Aorta (tissue), 5 donors: ENCODE measurements around the gene LRR1. TPM values are rescaled to one million over a fixed set of nuclear protein-coding genes. Genes with fewer than 3 reads are reported as not detected.

ENCODE experiments used
- ATAC-seq: fragments of 200-7000 bp; cut with Tn5 transposase; one replicate; pipeline ENCODE4 v1.9.1; 2022; ENCODE audit warnings: moderate library complexity; ENCODE audit not compliant: low FRiP score
- DNase-seq, 2 donors: peaks; one replicate each; pipeline ENCODE4 v3.0.0-alpha.2; 2020
- H3K27ac ChIP-seq, 2 donors: one replicate each; pipeline ENCODE4 v1.5.1; 2013; ENCODE audit warnings: low read length in 2 of 2, mild to moderate bottlenecking in 2 of 2, moderate library complexity in 2 of 2, control low read depth in 1 of 2, inconsistent platforms in 1 of 2, low read depth in 1 of 2
- H3K27me3 ChIP-seq, 2 donors: one replicate each; pipeline ENCODE4 v1.6.1; 2013; ENCODE audit warnings: control low read depth in 1 of 2, low read length in 1 of 2, mild to moderate bottlenecking in 1 of 2, moderate library complexity in 1 of 2; ENCODE audit not compliant: insufficient read depth in 2 of 2, control insufficient read depth in 1 of 2
- H3K36me3 ChIP-seq, 2 donors: one replicate each; pipeline ENCODE4 v1.6.1; 2013; ENCODE audit warnings: control low read depth in 1 of 2, low read length in 1 of 2, mild to moderate bottlenecking in 1 of 2; ENCODE audit not compliant: insufficient read depth in 2 of 2, control insufficient read depth in 1 of 2
- H3K4me1 ChIP-seq, 2 donors: one replicate each; pipeline ENCODE4 v1.6.1; 2013; ENCODE audit warnings: low read length in 2 of 2, control low read depth in 1 of 2, mild to moderate bottlenecking in 1 of 2, moderate library complexity in 1 of 2; ENCODE audit not compliant: insufficient read depth in 2 of 2, control insufficient read depth in 1 of 2
- H3K4me3 ChIP-seq, 2 donors: one replicate each; pipeline ENCODE4 v1.5.1; 2013; ENCODE audit warnings: low read length in 2 of 2, control low read depth in 1 of 2, mild to moderate bottlenecking in 1 of 2
- H3K9me3 ChIP-seq: one replicate; pipeline ENCODE4 v1.6.1; 2013; ENCODE audit warnings: mild to moderate bottlenecking, low read length; ENCODE audit not compliant: control insufficient read depth
- WGBS, 2 donors: extraction: QIAGEN DNeasy Blood & Tissue Kit; methylation state at CpG; one replicate each; pipeline ENCODE4 v1.1.7; 2013; 5-methylcytosine and 5-hydroxymethylcytosine counted together
- intact Hi-C, 2 donors: fragments of 100-400 bp; cut with DNase I; formaldehyde crosslinking; loops; one replicate each; pipeline versions ENCODE4 v1.14.2 to v1.15.0; 2022
- polyA plus RNA-seq, 2 donors: library from polyadenylated mRNA; stranded (reverse); fragments of 200-250 nt; gene quantifications; one replicate each; pipeline ENCODE4 v1.2.3, GENCODE V29; 2013
- total RNA-seq, 2 donors: library from RNA; stranded (reverse); fragmentation: NEBNext Ultra II Directional; extraction: Animal tissue kit (Norgen Biotek cat#: 25700); gene quantifications; one replicate each; pipeline ENCODE4 v1.2.1, GENCODE V29; 2021
- donor health status: healthy with polysubstance abuse.
- donor health status: Bipolar disorder and iron deficiency.
- donor health status: DM: no; HTN: no; CAD: no.
- donor health status: DM: no; HTN: no; CAD: no.
- donor health status: DM: yes; HTN: yes; CAD: no.

LRR1 gene
- total and polyA plus RNA-seq, 4 donors, result 5.2 to 14.3 (median 5.6) TPM

- WGBS, 2 donors, result 87 to 92% methylated on average over 12 of the region's 12 CpGs
- no peak overlapping the region for H3K27ac ChIP-seq
- no peaks in the 10 kb centered on the region for H3K9me3 ChIP-seq
- no peak overlapping the region for H3K4me3 ChIP-seq
- DNase-seq (no peak), ATAC-seq (no peak)
- H3K36me3 ChIP-seq, result no peaks in the 10 kb centered on the region
- intact Hi-C loops, result no loop called here
- no peaks in the 10 kb centered on the region for H3K27me3 ChIP-seq
- no peaks in the 10 kb centered on the region for H3K4me1 ChIP-seq
These were observed 32.0 kb upstream of the LRR1 start for GRCh38 chr14:49566714-49567113.

GRCh38 chr14:49569281-49569680, 29.5 kb upstream of the LRR1 start:
- 82 to 87% methylated on average over 3 of the region's 3 CpGs for WGBS, 2 donors
- no peaks in the 10 kb centered on the region for H3K4me1 ChIP-seq
- no peak overlapping the region for H3K27ac ChIP-seq
- no peaks in the 10 kb centered on the region for H3K27me3 ChIP-seq
- no peak overlapping the region for H3K4me3 ChIP-seq
- no peak for ATAC-seq
- intact Hi-C loops, result no loop called here
- H3K9me3 ChIP-seq, result no peaks in the 10 kb centered on the region
- no peak for DNase-seq
- no peaks in the 10 kb centered on the region for H3K36me3 ChIP-seq

GRCh38 chr14:49574038-49574437, 24.7 kb upstream of the LRR1 start:
- ATAC-seq (no peak), DNase-seq (no peak)
- Histone ChIP-seq H3K9me3 (no peaks in the 10 kb centered on the region), H3K27ac (no peak overlapping the region), H3K4me1 (no peaks in the 10 kb centered on the region), H3K36me3 (peaks cover 0 to 7% of the 10 kb centered on the region in 2 donors), H3K4me3 (no peak overlapping the region), H3K27me3 (no peaks in the 10 kb centered on the region)
- intact Hi-C loops, result no loop called here
- WGBS, 2 donors, result 90 to 92% methylated on average over 5 of the region's 5 CpGs

GRCh38 chr14:49578141-49578540, 20.6 kb upstream of the LRR1 start:
- DNase-seq (no peak), ATAC-seq (no peak)
- Histone ChIP-seq H3K27me3 (no peaks in the 10 kb centered on the region), H3K4me1 (no peaks in the 10 kb centered on the region), H3K27ac (no peak overlapping the region), H3K4me3 (no peak overlapping the region), H3K36me3 (peaks cover 0 to 7% of the 10 kb centered on the region in 2 donors), H3K9me3 (no peaks in the 10 kb centered on the region)
- WGBS, 2 donors, result 94 to 96% methylated on average over 1 of the region's 1 CpG
- intact Hi-C loops, result no loop called here

GRCh38 chr14:49579841-49580240, 18.9 kb upstream of the LRR1 start:
- H3K36me3 ChIP-seq, result peaks cover 0 to 7% of the 10 kb centered on the region in 2 donors
- ATAC-seq, result no peak
- H3K27me3 ChIP-seq, result no peaks in the 10 kb centered on the region
- H3K4me1 ChIP-seq, result no peaks in the 10 kb centered on the region
- no peak overlapping the region for H3K27ac ChIP-seq
- WGBS, 2 donors, result 80 to 85% methylated on average over 2 of the region's 2 CpGs
- intact Hi-C loops, result no loop called here
- no peak overlapping the region for H3K4me3 ChIP-seq
- H3K9me3 ChIP-seq, result no peaks in the 10 kb centered on the region
- DNase-seq, result no peak

GRCh38 chr14:49581209-49582112, 17.3 kb upstream of the LRR1 start:
- Histone ChIP-seq H3K9me3 (no peaks in the 10 kb centered on the region), H3K4me1 (no peaks in the 10 kb centered on the region), H3K27ac (no peak overlapping the region), H3K36me3 (peaks cover 0 to 7% of the 10 kb centered on the region in 2 donors), H3K4me3 (no peak overlapping the region), H3K27me3 (no peaks in the 10 kb centered on the region)
- no peak for DNase-seq
- intact Hi-C loops, result no loop called here
- ATAC-seq, result no peak
- 75 to 95% methylated on average over 9 of the region's 9 CpGs for WGBS, 2 donors

GRCh38 chr14:49582113-49582977, 16.4 kb upstream of the LRR1 start:
- Histone ChIP-seq H3K27ac (no peak overlapping the region), H3K9me3 (no peaks in the 10 kb centered on the region), H3K4me3 (no peak overlapping the region), H3K27me3 (no peaks in the 10 kb centered on the region), H3K4me1 (no peaks in the 10 kb centered on the region), H3K36me3 (no peaks in the 10 kb centered on the region)
- WGBS, 2 donors, result 84 to 90% methylated on average over 4 of the region's 4 CpGs
- intact Hi-C loops, result no loop called here
- DNase-seq (no peak), ATAC-seq (no peak)

- DNase-seq (no peak), ATAC-seq (no peak)
- Histone ChIP-seq H3K9me3 (no peaks in the 10 kb centered on the region), H3K36me3 (no peaks in the 10 kb centered on the region), H3K4me1 (no peaks in the 10 kb centered on the region), H3K27me3 (no peaks in the 10 kb centered on the region), H3K27ac (no peak overlapping the region), H3K4me3 (no peak overlapping the region)
- 93 to 94% methylated on average over 6 of the region's 6 CpGs for WGBS, 2 donors
- intact Hi-C loops, result no loop called here
These were observed 15.1 kb upstream of the LRR1 start for GRCh38 chr14:49583629-49584028.
